ENCODE results near the gene PCSK5. TPM values are rescaled to one million over a fixed set of nuclear protein-coding genes. Genes with fewer than 3 reads are reported as not detected.

The PCSK5 gene
- polyA plus RNA-seq, 1 donor from 2014 or later: 1.7 TPM

DNA sequence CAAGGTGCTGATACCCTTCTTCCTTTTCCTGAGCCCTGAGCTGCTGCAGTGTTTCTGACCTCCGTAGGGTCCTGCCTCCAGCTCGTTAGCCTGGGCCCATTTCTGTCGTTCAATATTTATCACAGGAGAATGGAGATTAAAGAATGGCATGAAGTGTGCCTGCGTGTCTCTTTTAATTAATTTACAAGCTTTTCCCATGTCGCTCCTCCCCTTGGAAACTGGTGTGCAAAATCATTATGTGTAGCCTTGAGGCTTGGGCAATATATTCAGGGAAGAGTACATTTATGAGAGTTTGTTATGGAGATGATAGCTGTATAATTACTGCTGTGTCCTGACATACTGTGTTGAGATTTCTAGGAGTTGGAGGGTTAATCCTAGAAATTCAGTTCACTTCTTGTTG is 99.7 kb downstream of the PCSK5 start:
- H3K9ac ChIP-seq (ENCODE audit: low read length): no peak overlapping the region
- H3K27me3 ChIP-seq (ENCODE audit: insufficient read depth, low read depth, low read length): no peaks in the 10 kb centered on the region
- no peaks in the 10 kb centered on the region for H4K20me1 ChIP-seq (ENCODE audit: insufficient read depth)
- H3K27ac ChIP-seq (ENCODE audit: low read length): no peak overlapping the region
- H3K4me2 ChIP-seq (ENCODE audit: low read length): no peak overlapping the region
- TF ChIP-seq TAF1 (IDR thresholded peaks at IDR 0.05; ENCODE audit: low read depth) (no peak), EP300 (conservative IDR thresholded peaks at IDR 0.05; ENCODE audit: poor library complexity, severe bottlenecking) (no peak), RAD21 (conservative IDR thresholded peaks at IDR 0.05) (no peak), EZH2 (IDR thresholded peaks at IDR 0.05; ENCODE audit: borderline replicate concordance, insufficient read depth, low read length, poor library complexity, severe bottlenecking) (no peak), POLR2AphosphoS5 (IDR thresholded peaks at IDR 0.05) (no peak), MXI1 (conservative IDR thresholded peaks at IDR 0.05; ENCODE audit: poor library complexity, severe bottlenecking) (no peak), SMC3 (conservative IDR thresholded peaks at IDR 0.05; ENCODE audit: poor library complexity) (no peak)
- TF ChIP-seq, protein P1, sequence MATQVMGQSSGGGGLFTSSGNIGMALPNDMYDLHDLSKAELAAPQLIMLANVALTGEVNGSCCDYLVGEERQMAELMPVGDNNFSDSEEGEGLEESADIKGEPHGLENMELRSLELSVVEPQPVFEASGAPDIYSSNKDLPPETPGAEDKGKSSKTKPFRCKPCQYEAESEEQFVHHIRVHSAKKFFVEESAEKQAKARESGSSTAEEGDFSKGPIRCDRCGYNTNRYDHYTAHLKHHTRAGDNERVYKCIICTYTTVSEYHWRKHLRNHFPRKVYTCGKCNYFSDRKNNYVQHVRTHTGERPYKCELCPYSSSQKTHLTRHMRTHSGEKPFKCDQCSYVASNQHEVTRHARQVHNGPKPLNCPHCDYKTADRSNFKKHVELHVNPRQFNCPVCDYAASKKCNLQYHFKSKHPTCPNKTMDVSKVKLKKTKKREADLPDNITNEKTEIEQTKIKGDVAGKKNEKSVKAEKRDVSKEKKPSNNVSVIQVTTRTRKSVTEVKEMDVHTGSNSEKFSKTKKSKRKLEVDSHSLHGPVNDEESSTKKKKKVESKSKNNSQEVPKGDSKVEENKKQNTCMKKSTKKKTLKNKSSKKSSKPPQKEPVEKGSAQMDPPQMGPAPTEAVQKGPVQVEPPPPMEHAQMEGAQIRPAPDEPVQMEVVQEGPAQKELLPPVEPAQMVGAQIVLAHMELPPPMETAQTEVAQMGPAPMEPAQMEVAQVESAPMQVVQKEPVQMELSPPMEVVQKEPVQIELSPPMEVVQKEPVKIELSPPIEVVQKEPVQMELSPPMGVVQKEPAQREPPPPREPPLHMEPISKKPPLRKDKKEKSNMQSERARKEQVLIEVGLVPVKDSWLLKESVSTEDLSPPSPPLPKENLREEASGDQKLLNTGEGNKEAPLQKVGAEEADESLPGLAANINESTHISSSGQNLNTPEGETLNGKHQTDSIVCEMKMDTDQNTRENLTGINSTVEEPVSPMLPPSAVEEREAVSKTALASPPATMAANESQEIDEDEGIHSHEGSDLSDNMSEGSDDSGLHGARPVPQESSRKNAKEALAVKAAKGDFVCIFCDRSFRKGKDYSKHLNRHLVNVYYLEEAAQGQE (IDR thresholded peaks at IDR 0.05; ENCODE audit: borderline replicate concordance): no peak
- TF ChIP-seq, protein P2, sequence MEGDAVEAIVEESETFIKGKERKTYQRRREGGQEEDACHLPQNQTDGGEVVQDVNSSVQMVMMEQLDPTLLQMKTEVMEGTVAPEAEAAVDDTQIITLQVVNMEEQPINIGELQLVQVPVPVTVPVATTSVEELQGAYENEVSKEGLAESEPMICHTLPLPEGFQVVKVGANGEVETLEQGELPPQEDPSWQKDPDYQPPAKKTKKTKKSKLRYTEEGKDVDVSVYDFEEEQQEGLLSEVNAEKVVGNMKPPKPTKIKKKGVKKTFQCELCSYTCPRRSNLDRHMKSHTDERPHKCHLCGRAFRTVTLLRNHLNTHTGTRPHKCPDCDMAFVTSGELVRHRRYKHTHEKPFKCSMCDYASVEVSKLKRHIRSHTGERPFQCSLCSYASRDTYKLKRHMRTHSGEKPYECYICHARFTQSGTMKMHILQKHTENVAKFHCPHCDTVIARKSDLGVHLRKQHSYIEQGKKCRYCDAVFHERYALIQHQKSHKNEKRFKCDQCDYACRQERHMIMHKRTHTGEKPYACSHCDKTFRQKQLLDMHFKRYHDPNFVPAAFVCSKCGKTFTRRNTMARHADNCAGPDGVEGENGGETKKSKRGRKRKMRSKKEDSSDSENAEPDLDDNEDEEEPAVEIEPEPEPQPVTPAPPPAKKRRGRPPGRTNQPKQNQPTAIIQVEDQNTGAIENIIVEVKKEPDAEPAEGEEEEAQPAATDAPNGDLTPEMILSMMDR (IDR thresholded peaks at IDR 0.05; ENCODE audit: poor library complexity, severe bottlenecking): no peak
- H3K36me3 ChIP-seq (ENCODE audit: insufficient read depth, low read length): no peaks in the 10 kb centered on the region
- H3K79me2 ChIP-seq (replicated peaks; ENCODE audit: insufficient read depth, low read length): no peaks in the 10 kb centered on the region
- H3K4me3 ChIP-seq (ENCODE audit: low read length): no peak overlapping the region
- no peaks in the 10 kb centered on the region for H3F3A ChIP-seq (ENCODE audit: insufficient read depth, low read length, poor library complexity, severe bottlenecking)
- no peaks in the 10 kb centered on the region for H3K9me2 ChIP-seq (ENCODE audit: insufficient read depth, low read length)
- no peaks in the 10 kb centered on the region for H3K9me3 ChIP-seq (ENCODE audit: low read length)
- no peak overlapping the region for H2AFZ ChIP-seq (ENCODE audit: low read depth, low read length)

DNA sequence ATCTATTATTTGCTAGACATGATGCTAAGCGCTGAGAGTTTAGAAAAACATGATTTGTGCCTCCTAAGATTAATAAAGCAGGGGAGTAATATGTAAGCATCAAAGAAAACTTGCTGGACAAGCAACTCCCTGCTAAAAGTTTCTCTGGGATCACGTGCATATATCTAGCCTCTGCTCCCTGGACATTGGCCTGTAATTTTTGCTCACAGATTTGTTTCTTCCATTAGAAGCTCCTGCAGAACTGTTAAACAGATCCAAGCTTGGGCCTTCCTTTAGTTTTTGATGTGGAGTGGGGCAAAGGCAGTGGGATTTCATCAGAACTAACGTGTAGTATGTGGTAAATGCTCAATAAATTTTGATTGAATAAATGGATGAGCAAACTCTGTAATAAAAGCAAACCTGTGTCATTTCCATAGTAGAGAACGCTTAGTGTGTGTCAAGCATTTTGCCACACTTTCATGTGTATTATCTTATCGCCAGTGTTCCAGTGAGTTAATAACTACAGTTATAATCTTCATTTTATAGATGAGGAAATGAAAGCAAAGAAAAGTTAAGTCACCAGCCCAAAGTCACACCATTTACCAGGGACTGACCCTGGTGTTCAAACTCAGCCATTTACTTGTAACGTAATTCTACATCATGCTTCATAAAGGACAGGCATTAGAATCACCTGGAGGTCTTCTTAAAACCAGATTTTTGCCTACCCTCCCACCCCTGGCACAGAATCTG is 100.3 kb downstream of the PCSK5 start:
- H3K27me3 ChIP-seq (ENCODE audit: insufficient read depth, low read depth, low read length): no peaks in the 10 kb centered on the region
- H3K9me3 ChIP-seq (ENCODE audit: low read length): no peaks in the 10 kb centered on the region
- no peaks in the 10 kb centered on the region for H3K36me3 ChIP-seq (ENCODE audit: insufficient read depth, low read length)
- no peaks in the 10 kb centered on the region for H3F3A ChIP-seq (ENCODE audit: insufficient read depth, low read length, poor library complexity, severe bottlenecking)
- H2AFZ ChIP-seq (ENCODE audit: low read depth, low read length): no peak overlapping the region
- H3K4me2 ChIP-seq (ENCODE audit: low read length): no peak overlapping the region
- no peak overlapping the region for H3K27ac ChIP-seq (ENCODE audit: low read length)
- no peak overlapping the region for H3K9ac ChIP-seq (ENCODE audit: low read length)
- TF ChIP-seq, protein P2 (IDR thresholded peaks at IDR 0.05; ENCODE audit: poor library complexity, severe bottlenecking): no peak
- TF ChIP-seq, protein P1 (IDR thresholded peaks at IDR 0.05; ENCODE audit: borderline replicate concordance): no peak
- TF ChIP-seq SMC3 (conservative IDR thresholded peaks at IDR 0.05; ENCODE audit: poor library complexity) (no peak), POLR2AphosphoS5 (IDR thresholded peaks at IDR 0.05) (no peak), EZH2 (IDR thresholded peaks at IDR 0.05; ENCODE audit: borderline replicate concordance, insufficient read depth, low read length, poor library complexity, severe bottlenecking) (no peak), RAD21 (conservative IDR thresholded peaks at IDR 0.05) (no peak), EP300 (conservative IDR thresholded peaks at IDR 0.05; ENCODE audit: poor library complexity, severe bottlenecking) (no peak), MXI1 (conservative IDR thresholded peaks at IDR 0.05; ENCODE audit: poor library complexity, severe bottlenecking) (no peak), TAF1 (IDR thresholded peaks at IDR 0.05; ENCODE audit: low read depth) (no peak)
- H3K9me2 ChIP-seq (ENCODE audit: insufficient read depth, low read length): no peaks in the 10 kb centered on the region
- no peaks in the 10 kb centered on the region for H3K79me2 ChIP-seq (replicated peaks; ENCODE audit: insufficient read depth, low read length)
- H3K4me3 ChIP-seq (ENCODE audit: low read length): no peak overlapping the region
- H4K20me1 ChIP-seq (ENCODE audit: insufficient read depth): no peaks in the 10 kb centered on the region

Data from neural cell (in vitro differentiated cells).